Measurements from ENCODE around the gene UPK1A. TPM values are rescaled to one million over a fixed set of nuclear protein-coding genes. Genes with fewer than 3 reads are reported as not detected.
"Not testable (repeated sequence)": the region's sequence is repeated elsewhere in the genome, so short reads cannot be mapped to it uniquely, and the experiment has no call there.

UPK1A gene
- total and polyA plus RNA-seq, 2 donors, result 0.94 TPM; not detected in 1

GRCh38 chr19:35722897-35723296 lies 56.6 kb downstream of the UPK1A start:
- H3K27ac ChIP-seq (ENCODE audit: low read depth in 1 of 2, low read length in 1 of 2), result no peak overlapping the region
- H3K4me1 ChIP-seq (ENCODE audit: control insufficient read depth in 2 of 2, insufficient read depth in 2 of 2, low read length in 2 of 2), result peaks cover 10 to 12% of the 10 kb centered on the region in 2 donors
- peaks cover 0 to 1% of the 10 kb centered on the region in 2 donors for H3K9me3 ChIP-seq (ENCODE audit: control insufficient read depth in 2 of 2, insufficient read depth in 1 of 2, low read length in 1 of 2)
- DNase-seq (ENCODE audit: low read depth in 6 of 9, low spot score in 9 of 9), result no peak
- H3K4me3 ChIP-seq (ENCODE audit: low read length in 2 of 2), result no peak overlapping the region
- WGBS, result 96% methylated on average over 16 of the region's 16 CpGs
- H3K36me3 ChIP-seq (ENCODE audit: control insufficient read depth in 2 of 2, insufficient read depth in 2 of 2, low read length in 1 of 2), result peaks cover 75 to 86% of the 10 kb centered on the region in 2 donors
- H3K27me3 ChIP-seq (ENCODE audit: control insufficient read depth in 2 of 2, insufficient read depth in 1 of 2, low read length in 1 of 2), result no peaks in the 10 kb centered on the region

GRCh38 chr19:35723671-35724070 lies 57.4 kb downstream of the UPK1A start:
- Histone ChIP-seq H3K4me3 (ENCODE audit: low read length in 2 of 2) (no peak overlapping the region), H3K27me3 (ENCODE audit: control insufficient read depth in 2 of 2, insufficient read depth in 1 of 2, low read length in 1 of 2) (no peaks in the 10 kb centered on the region), H3K36me3 (ENCODE audit: control insufficient read depth in 2 of 2, insufficient read depth in 2 of 2, low read length in 1 of 2) (peaks cover 81 to 94% of the 10 kb centered on the region in 2 donors), H3K4me1 (ENCODE audit: control insufficient read depth in 2 of 2, insufficient read depth in 2 of 2, low read length in 2 of 2) (peaks cover 9 to 11% of the 10 kb centered on the region in 2 donors), H3K27ac (ENCODE audit: low read depth in 1 of 2, low read length in 1 of 2) (no peak overlapping the region), H3K9me3 (ENCODE audit: control insufficient read depth in 2 of 2, insufficient read depth in 1 of 2, low read length in 1 of 2) (peaks cover 0 to 1% of the 10 kb centered on the region in 2 donors)
- DNase-seq (ENCODE audit: low read depth in 6 of 9, low spot score in 9 of 9), result no peak
- over 99% methylated on average over 24 of the region's 24 CpGs for WGBS

GRCh38 chr19:35724132-35724531 lies 57.8 kb downstream of the UPK1A start:
- not testable (repeated sequence) for H3K27me3 ChIP-seq (ENCODE audit: control insufficient read depth in 2 of 2, insufficient read depth in 1 of 2, low read length in 1 of 2); DNase-seq (ENCODE audit: low read depth in 6 of 9, low spot score in 9 of 9); H3K9me3 ChIP-seq (ENCODE audit: control insufficient read depth in 2 of 2, insufficient read depth in 1 of 2, low read length in 1 of 2); H3K4me1 ChIP-seq (ENCODE audit: control insufficient read depth in 2 of 2, insufficient read depth in 2 of 2, low read length in 2 of 2); H3K27ac ChIP-seq (ENCODE audit: low read depth in 1 of 2, low read length in 1 of 2); H3K4me3 ChIP-seq (ENCODE audit: low read length in 2 of 2)
- WGBS, result 99% methylated on average over 7 of the region's 7 CpGs
- H3K36me3 ChIP-seq (ENCODE audit: control insufficient read depth in 2 of 2, insufficient read depth in 2 of 2, low read length in 1 of 2), result peaks cover 86 to 98% of the 10 kb centered on the region in 2 donors

- H3K4me3 ChIP-seq (ENCODE audit: low read length in 2 of 2), result no peak overlapping the region
- H3K36me3 ChIP-seq (ENCODE audit: control insufficient read depth in 2 of 2, insufficient read depth in 2 of 2, low read length in 1 of 2), result peaks cover 88 to 100% of the 10 kb centered on the region in 2 donors
- peaks cover under 1 to 2% of the 10 kb centered on the region in 2 donors for H3K4me1 ChIP-seq (ENCODE audit: control insufficient read depth in 2 of 2, insufficient read depth in 2 of 2, low read length in 2 of 2)
- H3K27ac ChIP-seq (ENCODE audit: low read depth in 1 of 2, low read length in 1 of 2), result no peak overlapping the region
- peaks cover 0 to 1% of the 10 kb centered on the region in 2 donors for H3K9me3 ChIP-seq (ENCODE audit: control insufficient read depth in 2 of 2, insufficient read depth in 1 of 2, low read length in 1 of 2)
- no peak for DNase-seq (ENCODE audit: low read depth in 6 of 9, low spot score in 9 of 9)
- WGBS, result 98% methylated on average over 12 of the region's 12 CpGs
- no peaks in the 10 kb centered on the region for H3K27me3 ChIP-seq (ENCODE audit: control insufficient read depth in 2 of 2, insufficient read depth in 1 of 2, low read length in 1 of 2)
These were observed 58.2 kb downstream of the UPK1A start for GRCh38 chr19:35724560-35724959.

- Histone ChIP-seq H3K36me3 (ENCODE audit: control insufficient read depth in 2 of 2, insufficient read depth in 2 of 2, low read length in 1 of 2) (peaks cover 91 to 100% of the 10 kb centered on the region in 2 donors), H3K27ac (ENCODE audit: low read depth in 1 of 2, low read length in 1 of 2) (no peak overlapping the region), H3K27me3 (ENCODE audit: control insufficient read depth in 2 of 2, insufficient read depth in 1 of 2, low read length in 1 of 2) (no peaks in the 10 kb centered on the region), H3K4me1 (ENCODE audit: control insufficient read depth in 2 of 2, insufficient read depth in 2 of 2, low read length in 2 of 2) (no peaks in the 10 kb centered on the region), H3K9me3 (ENCODE audit: control insufficient read depth in 2 of 2, insufficient read depth in 1 of 2, low read length in 1 of 2) (peaks cover 0 to 1% of the 10 kb centered on the region in 2 donors), H3K4me3 (ENCODE audit: low read length in 2 of 2) (no peak overlapping the region)
- WGBS, result 98% methylated on average over 23 of the region's 23 CpGs
- DNase-seq (ENCODE audit: low read depth in 6 of 9, low spot score in 9 of 9), result no peak
These were observed 59.0 kb downstream of the UPK1A start for GRCh38 chr19:35725216-35725861.

GRCh38 chr19:35727053-35727955 lies 61.0 kb downstream of the UPK1A start:
- WGBS, result 98% methylated on average over 25 of the region's 25 CpGs
- no peak overlapping the region for H3K4me3 ChIP-seq (ENCODE audit: low read length in 2 of 2)
- H3K27ac ChIP-seq (ENCODE audit: low read depth in 1 of 2, low read length in 1 of 2), result no peak overlapping the region
- no peaks in the 10 kb centered on the region for H3K4me1 ChIP-seq (ENCODE audit: control insufficient read depth in 2 of 2, insufficient read depth in 2 of 2, low read length in 2 of 2)
- H3K36me3 ChIP-seq (ENCODE audit: control insufficient read depth in 2 of 2, insufficient read depth in 2 of 2, low read length in 1 of 2), result peaks cover 96 to 100% of the 10 kb centered on the region in 2 donors
- no peak for DNase-seq (ENCODE audit: low read depth in 6 of 9, low spot score in 9 of 9)
- no peaks in the 10 kb centered on the region for H3K27me3 ChIP-seq (ENCODE audit: control insufficient read depth in 2 of 2, insufficient read depth in 1 of 2, low read length in 1 of 2)
- no peaks in the 10 kb centered on the region for H3K9me3 ChIP-seq (ENCODE audit: control insufficient read depth in 2 of 2, insufficient read depth in 1 of 2, low read length in 1 of 2)

Other genes with a start within 250 kb of the UPK1A start
- 0.47 TPM for gene FFAR2, start 218.3 kb upstream of the UPK1A start, total RNA-seq
- 1.1 TPM for gene FFAR2, start 218.3 kb upstream of the UPK1A start, polyA plus RNA-seq
- 7.9 TPM for gene KRTDAP, start 176.1 kb upstream of the UPK1A start, total RNA-seq
- 523 TPM for gene KRTDAP, start 176.1 kb upstream of the UPK1A start, polyA plus RNA-seq
- 23.2 TPM for gene DMKN, start 152.9 kb upstream of the UPK1A start, total RNA-seq
- 175 TPM for gene DMKN, start 152.9 kb upstream of the UPK1A start, polyA plus RNA-seq
- 1.5 TPM for gene SBSN, start 138.2 kb upstream of the UPK1A start, total RNA-seq
- gene SBSN, start 138.2 kb upstream of the UPK1A start, polyA plus RNA-seq, result 56.1 TPM
- 0.19 TPM for gene GAPDHS, start 133.1 kb upstream of the UPK1A start, total RNA-seq
- gene GAPDHS, start 133.1 kb upstream of the UPK1A start, polyA plus RNA-seq, result 0.16 TPM
- 45.0 TPM for gene TMEM147, start 120.9 kb upstream of the UPK1A start, total RNA-seq
- 61.1 TPM for gene TMEM147, start 120.9 kb upstream of the UPK1A start, polyA plus RNA-seq
- 0.42 TPM for gene ATP4A, start 102.9 kb upstream of the UPK1A start, total RNA-seq
- 1.1 TPM for gene ATP4A, start 102.9 kb upstream of the UPK1A start, polyA plus RNA-seq
- not detected for gene PMIS2, start 80.3 kb upstream of the UPK1A start, total RNA-seq
- gene PMIS2, start 80.3 kb upstream of the UPK1A start, polyA plus RNA-seq, result not detected
- gene HAUS5, start 53.8 kb upstream of the UPK1A start, total RNA-seq, result 11.8 TPM
- gene HAUS5, start 53.8 kb upstream of the UPK1A start, polyA plus RNA-seq, result 22.8 TPM
- 51.8 TPM for gene RBM42, start 37.5 kb upstream of the UPK1A start, total RNA-seq
- 57.1 TPM for gene RBM42, start 37.5 kb upstream of the UPK1A start, polyA plus RNA-seq
- 0.76 TPM for gene ETV2, start 24.8 kb upstream of the UPK1A start, total RNA-seq
- 1.5 TPM for gene ETV2, start 24.8 kb upstream of the UPK1A start, polyA plus RNA-seq
- 636 TPM for gene COX6B1, start 18.2 kb upstream of the UPK1A start, total RNA-seq
- gene COX6B1, start 18.2 kb upstream of the UPK1A start, polyA plus RNA-seq, result 656 TPM
- 0.09 TPM for gene ZBTB32, start 38.0 kb downstream of the UPK1A start, total RNA-seq
- gene ZBTB32, start 38.0 kb downstream of the UPK1A start, polyA plus RNA-seq, result 2.0 TPM
- gene KMT2B, start 51.5 kb downstream of the UPK1A start, total RNA-seq, result 5.2 TPM
- gene KMT2B, start 51.5 kb downstream of the UPK1A start, polyA plus RNA-seq, result 39.0 TPM
- 12.2 TPM for gene IGFLR1, start 75.9 kb downstream of the UPK1A start, total RNA-seq
- 67.8 TPM for gene IGFLR1, start 75.9 kb downstream of the UPK1A start, polyA plus RNA-seq
- gene U2AF1L4, start 78.9 kb downstream of the UPK1A start, total RNA-seq, result 19.8 TPM
- gene U2AF1L4, start 78.9 kb downstream of the UPK1A start, polyA plus RNA-seq, result 45.0 TPM
- 65.1 TPM for gene PSENEN, start 79.1 kb downstream of the UPK1A start, total RNA-seq
- gene PSENEN, start 79.1 kb downstream of the UPK1A start, polyA plus RNA-seq, result 104 TPM
- 7.6 TPM for gene LIN37, start 82.1 kb downstream of the UPK1A start, total RNA-seq
- 24.2 TPM for gene LIN37, start 82.1 kb downstream of the UPK1A start, polyA plus RNA-seq
- gene HSPB6, start 90.5 kb downstream of the UPK1A start, total RNA-seq, result 0.28 TPM
- 18.9 TPM for gene HSPB6, start 90.5 kb downstream of the UPK1A start, polyA plus RNA-seq
- gene PROSER3, start 91.7 kb downstream of the UPK1A start, total RNA-seq, result 2.0 TPM
- 10.0 TPM for gene PROSER3, start 91.7 kb downstream of the UPK1A start, polyA plus RNA-seq
- 1.5 TPM for gene ARHGAP33, start 109.0 kb downstream of the UPK1A start, total RNA-seq
- 18.6 TPM for gene ARHGAP33, start 109.0 kb downstream of the UPK1A start, polyA plus RNA-seq
- 0.19 TPM for gene PRODH2, start 146.3 kb downstream of the UPK1A start, total RNA-seq
- 0.23 TPM for gene PRODH2, start 146.3 kb downstream of the UPK1A start, polyA plus RNA-seq
- gene NPHS1, start 186.0 kb downstream of the UPK1A start, total RNA-seq, result 2.4 TPM
- 0.34 TPM for gene NPHS1, start 186.0 kb downstream of the UPK1A start, polyA plus RNA-seq
- 2.2 TPM for gene KIRREL2, start 190.4 kb downstream of the UPK1A start, total RNA-seq
- 0.75 TPM for gene KIRREL2, start 190.4 kb downstream of the UPK1A start, polyA plus RNA-seq
- 2.5 TPM for gene APLP1, start 202.1 kb downstream of the UPK1A start, total RNA-seq
- gene APLP1, start 202.1 kb downstream of the UPK1A start, polyA plus RNA-seq, result 3.3 TPM
- 12.0 TPM for gene NFKBID, start 234.0 kb downstream of the UPK1A start, total RNA-seq
- gene NFKBID, start 234.0 kb downstream of the UPK1A start, polyA plus RNA-seq, result 29.8 TPM
- gene HCST, start 236.0 kb downstream of the UPK1A start, total RNA-seq, result 50.7 TPM
- 158 TPM for gene HCST, start 236.0 kb downstream of the UPK1A start, polyA plus RNA-seq
- gene TYROBP, start 241.8 kb downstream of the UPK1A start, total RNA-seq, result 52.6 TPM
- gene TYROBP, start 241.8 kb downstream of the UPK1A start, polyA plus RNA-seq, result 162 TPM